Omental fat pad (tissue), 4 donors: Measurements from ENCODE around the gene RIOX2. TPM values are rescaled to one million over a fixed set of nuclear protein-coding genes. Genes with fewer than 3 reads are reported as not detected.
A peak's percentile ranks its signal among the peaks of the same experiment; 100 is the strongest.

Experiments used
- ATAC-seq: fragments of 150-250 bp; one replicate; pipeline ENCODE4 v1.9.1; 2016; ENCODE audit warnings: mild to moderate bottlenecking, moderate library complexity; ENCODE audit not compliant: low FRiP score
- DNase-seq: peaks from one replicate; pipeline ENCODE4 v3.0.0-alpha.2; 2019; ENCODE audit warnings: low spot score
- CTCF ChIP-seq, 3 donors: fragments of 450-650 bp; IDR thresholded peaks; one replicate each; pipeline ENCODE4 v1.5.1; 2016 to 2017; ENCODE audit warnings: antibody characterized with exemption in 3 of 3, mild to moderate bottlenecking in 3 of 3, moderate library complexity in 2 of 3
- total RNA-seq, 4 donors: library from RNA; depleted of rRNA; stranded (reverse); fragments of >200 nt; gene quantifications; one replicate each; pipeline ENCODE4 v1.1.0, GENCODE V29; 2016

RIOX2 gene
- total RNA-seq, 4 donors from 2014 or later = 27.2 to 42.4 (median 33.2) TPM

- peak; percentile 87 for ATAC-seq
- no peak for DNase-seq
- TF ChIP-seq CTCF (IDR thresholded peaks at IDR 0.05) = no peak
Measured at GRCh38 chr3:97901313-97902248, 70.7 kb downstream of the RIOX2 start.

GRCh38 chr3:97899331-97899730 is 72.9 kb downstream of the RIOX2 start:
- DNase-seq = no peak
- no peak for TF ChIP-seq CTCF (IDR thresholded peaks at IDR 0.05)
- ATAC-seq = no peak

- no peak for DNase-seq
- no peak for TF ChIP-seq CTCF (IDR thresholded peaks at IDR 0.05)
- no peak for ATAC-seq
Measured at GRCh38 chr3:97896547-97896946, 75.7 kb downstream of the RIOX2 start.

GRCh38 chr3:97896129-97896528 is 76.1 kb downstream of the RIOX2 start:
- TF ChIP-seq CTCF (IDR thresholded peaks at IDR 0.05) = no peak
- ATAC-seq = no peak
- DNase-seq = no peak

- DNase-seq = no peak
- no peak for TF ChIP-seq CTCF (IDR thresholded peaks at IDR 0.05)
- no peak for ATAC-seq
Measured at GRCh38 chr3:97895216-97895615, 77.0 kb downstream of the RIOX2 start.

GRCh38 chr3:97892852-97893251 is 79.4 kb downstream of the RIOX2 start:
- ATAC-seq = no peak
- no peak for DNase-seq
- TF ChIP-seq CTCF (IDR thresholded peaks at IDR 0.05) = no peak

Other genes starting within 250 kb of the RIOX2 start
- 1 to 10 TPM; 3.4 to 6.9 (median 5.5) TPM for gene ARL6, start 207.7 kb downstream of the RIOX2 start, total RNA-seq
- 10 to 100 TPM; 43.1 to 62.6 (median 46.1) TPM for gene CRYBG3, start 150.4 kb downstream of the RIOX2 start, total RNA-seq
- gene GABRR3, start 62.9 kb upstream of the RIOX2 start, total RNA-seq = not detected
- gene OR5AC2, start 114.7 kb upstream of the RIOX2 start, total RNA-seq = not detected
- not detected for gene OR5H1, start 158.3 kb upstream of the RIOX2 start, total RNA-seq
- gene OR5H14, start 175.0 kb upstream of the RIOX2 start, total RNA-seq = not detected
- not detected for gene OR5H15, start 194.3 kb upstream of the RIOX2 start, total RNA-seq